ENCODE results near the gene MTRF1. TPM values are rescaled to one million over a fixed set of nuclear protein-coding genes. Genes with fewer than 3 reads are reported as not detected.

MTRF1 gene
- total RNA-seq, 1 experiment from 2014 or later = 11.4 TPM

GRCh38 chr13:41206467-41206866, 56.9 kb downstream of the MTRF1 start:
- no peaks in the 10 kb centered on the region for H3K27me3 ChIP-seq (ENCODE audit: insufficient read depth, low read length)
- H3K36me3 ChIP-seq (ENCODE audit: control insufficient read depth in 1 of 2, insufficient read depth in 2 of 2, low read length in 2 of 2) = no peaks in the 10 kb centered on the region
- no peak overlapping the region for H3K9ac ChIP-seq (ENCODE audit: low read length)
- ATAC-seq (no peak), DNase-seq (ENCODE audit: low read depth, low spot score) (no peak)
- no peaks in the 10 kb centered on the region for H4K20me1 ChIP-seq (ENCODE audit: insufficient read depth)
- intact Hi-C loops (cut with micrococcal nuclease) = no loop called here
- no peak overlapping the region for H2AFZ ChIP-seq (ENCODE audit: low read depth, low read length, poor library complexity, severe bottlenecking)
- no peak overlapping the region for H3K27ac ChIP-seq (ENCODE audit: low read depth, low read length)
- H3K4me2 ChIP-seq (ENCODE audit: low read length) = no peak overlapping the region
- no TSS peak for BruUV-seq (replicated peaks)
- no peaks in the 10 kb centered on the region for H3K79me2 ChIP-seq (ENCODE audit: insufficient read depth, low read length)
- TF ChIP-seq POLR2AphosphoS5 (IDR thresholded peaks at IDR 0.05; ENCODE audit: low read depth, low read length) = no peak
- TF ChIP-seq YY1 (IDR thresholded peaks at IDR 0.05; ENCODE audit: extremely low read depth, insufficient replicate concordance, low read depth, low read length) = no peak
- TF ChIP-seq ZFX (IDR thresholded peaks at IDR 0.05) = no peak
- no peak for TF ChIP-seq POLR2A (IDR thresholded peaks at IDR 0.05; ENCODE audit: borderline replicate concordance, extremely low read depth, insufficient read depth, insufficient read length)
- TF ChIP-seq ELF1 (IDR thresholded peaks at IDR 0.05; ENCODE audit: borderline replicate concordance, low read depth) = no peak
- ChIA-PET RAD21 (ENCODE audit: low non-redundant PET in 1 of 2, low total read pairs in 2 of 2, uncharacterized antibody in 2 of 2, unreplicated experiment in 2 of 2) (no interaction called here), POLR2A (no interaction called here), CTCF (no interaction called here)
- H3K4me1 ChIP-seq (ENCODE audit: control insufficient read depth in 1 of 2, insufficient read depth in 2 of 2, low read length in 2 of 2) = no peaks in the 10 kb centered on the region
- H3K9me3 ChIP-seq (ENCODE audit: control insufficient read depth in 1 of 2, insufficient read depth in 1 of 2, low read depth in 1 of 2, low read length in 2 of 2) = peaks cover 0 to 12% of the 10 kb centered on the region in 2 experiments; a peak in 2 of 4 replicates
- H3K4me3 ChIP-seq (replicated peaks in 1 of 2; ENCODE audit: low read depth in 1 of 2, low read length in 2 of 2) = no peak overlapping the region
- no peaks in the 10 kb centered on the region for H3K9me2 ChIP-seq (ENCODE audit: insufficient read depth)

GRCh38 chr13:41203810-41204209, 59.6 kb downstream of the MTRF1 start:
- BruUV-seq (replicated peaks) = no TSS peak
- H3K9me2 ChIP-seq (ENCODE audit: insufficient read depth) = no peaks in the 10 kb centered on the region
- ChIA-PET POLR2A (no interaction called here), RAD21 (ENCODE audit: low non-redundant PET in 1 of 2, low total read pairs in 2 of 2, uncharacterized antibody in 2 of 2, unreplicated experiment in 2 of 2) (no interaction called here), CTCF (no interaction called here)
- DNase-seq (ENCODE audit: low read depth, low spot score) (no peak), ATAC-seq (no peak)
- H3K27me3 ChIP-seq (ENCODE audit: insufficient read depth, low read length) = no peaks in the 10 kb centered on the region
- no peaks in the 10 kb centered on the region for H3K79me2 ChIP-seq (ENCODE audit: insufficient read depth, low read length)
- no peaks in the 10 kb centered on the region for H3K9me3 ChIP-seq (ENCODE audit: control insufficient read depth in 1 of 2, insufficient read depth in 1 of 2, low read depth in 1 of 2, low read length in 2 of 2)
- no peak overlapping the region for H3K4me3 ChIP-seq (replicated peaks in 1 of 2; ENCODE audit: low read depth in 1 of 2, low read length in 2 of 2)
- no peak overlapping the region for H3K27ac ChIP-seq (ENCODE audit: low read depth, low read length)
- H3K4me2 ChIP-seq (ENCODE audit: low read length) = no peak overlapping the region
- intact Hi-C loops (cut with micrococcal nuclease) = no loop called here
- no peaks in the 10 kb centered on the region for H3K36me3 ChIP-seq (ENCODE audit: control insufficient read depth in 1 of 2, insufficient read depth in 2 of 2, low read length in 2 of 2)
- TF ChIP-seq FOSL1 (IDR thresholded peaks at IDR 0.05; ENCODE audit: low read depth) (no peak), POLR2AphosphoS5 (IDR thresholded peaks at IDR 0.05; ENCODE audit: low read depth, low read length) (no peak), ZNF274 (IDR thresholded peaks at IDR 0.05; ENCODE audit: low read depth, low read length) (no peak), SIN3A (IDR thresholded peaks at IDR 0.05; ENCODE audit: low read depth) (no peak), ZFX (IDR thresholded peaks at IDR 0.05) (no peak), RAD21 (IDR thresholded peaks at IDR 0.05; ENCODE audit: low read depth) (no peak), EGR1 (IDR thresholded peaks at IDR 0.05; ENCODE audit: low read depth) (no peak), JUND (IDR thresholded peaks at IDR 0.05) (no peak), REST (IDR thresholded peaks at IDR 0.05; ENCODE audit: low read depth) (no peak), ELF1 (IDR thresholded peaks at IDR 0.05; ENCODE audit: borderline replicate concordance, low read depth) (no peak), ATF3 (IDR thresholded peaks at IDR 0.05) (no peak), SRF (IDR thresholded peaks at IDR 0.05; ENCODE audit: low read depth) (no peak), CTCF (IDR thresholded peaks at IDR 0.05 in 2 of 3, conservative IDR thresholded peaks at IDR 0.05 in 1 of 3; ENCODE audit: borderline replicate concordance in 1 of 3, insufficient read depth in 1 of 3, low read depth in 2 of 3, low read length in 2 of 3) (no peak), EZH2phosphoT487 (IDR thresholded peaks at IDR 0.05; ENCODE audit: borderline replicate concordance) (no peak), YY1 (IDR thresholded peaks at IDR 0.05; ENCODE audit: extremely low read depth, insufficient replicate concordance, low read depth, low read length) (no peak)
- no peak overlapping the region for H3K9ac ChIP-seq (ENCODE audit: low read length)
- no peak overlapping the region for H2AFZ ChIP-seq (ENCODE audit: low read depth, low read length, poor library complexity, severe bottlenecking)
- H4K20me1 ChIP-seq (ENCODE audit: insufficient read depth) = no peaks in the 10 kb centered on the region
- H3K4me1 ChIP-seq (ENCODE audit: control insufficient read depth in 1 of 2, insufficient read depth in 2 of 2, low read length in 2 of 2) = no peaks in the 10 kb centered on the region
